ENCODE results near the gene WNT3A.

Gene WNT3A

DNA sequence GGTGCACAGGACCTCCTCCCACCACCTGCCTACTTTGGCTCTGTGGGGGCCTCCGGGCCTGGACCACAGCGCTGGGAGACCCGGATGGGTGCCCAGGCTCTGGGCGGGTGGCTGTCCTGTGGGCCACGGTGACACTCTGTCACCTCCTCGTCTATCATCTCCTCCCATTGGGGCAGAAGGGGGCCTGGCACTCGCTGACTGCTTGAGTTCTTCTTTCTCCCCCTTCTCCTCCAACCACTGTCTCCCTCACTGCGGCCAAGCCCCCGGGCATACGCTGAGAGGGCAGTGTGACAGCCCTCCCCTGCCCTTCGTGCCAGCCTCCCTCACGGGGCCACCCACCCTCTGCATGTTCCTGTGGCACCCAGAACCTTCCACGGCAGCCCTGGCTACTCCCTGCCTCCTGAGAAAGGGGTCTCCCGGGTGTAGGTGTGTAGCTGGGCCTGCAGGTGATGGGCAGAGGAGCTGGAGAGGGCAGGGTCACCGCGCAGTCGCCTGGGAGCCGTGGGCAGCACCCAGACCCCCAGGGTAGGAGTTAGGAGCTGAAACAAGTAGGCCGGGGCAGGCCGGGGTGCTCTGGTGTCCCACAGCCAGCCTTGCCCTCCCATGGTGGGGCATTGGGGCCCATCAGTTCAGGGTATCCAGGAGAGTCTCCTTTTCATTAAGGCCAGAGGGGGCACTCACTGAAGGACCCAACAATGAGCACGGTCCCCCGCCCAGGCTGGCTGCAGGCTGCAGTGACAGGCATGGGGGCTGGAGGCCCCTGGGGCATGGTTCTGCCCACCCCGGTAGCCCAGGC, 66.5 kb downstream of the WNT3A start:
- no peak for DNase-seq

DNA sequence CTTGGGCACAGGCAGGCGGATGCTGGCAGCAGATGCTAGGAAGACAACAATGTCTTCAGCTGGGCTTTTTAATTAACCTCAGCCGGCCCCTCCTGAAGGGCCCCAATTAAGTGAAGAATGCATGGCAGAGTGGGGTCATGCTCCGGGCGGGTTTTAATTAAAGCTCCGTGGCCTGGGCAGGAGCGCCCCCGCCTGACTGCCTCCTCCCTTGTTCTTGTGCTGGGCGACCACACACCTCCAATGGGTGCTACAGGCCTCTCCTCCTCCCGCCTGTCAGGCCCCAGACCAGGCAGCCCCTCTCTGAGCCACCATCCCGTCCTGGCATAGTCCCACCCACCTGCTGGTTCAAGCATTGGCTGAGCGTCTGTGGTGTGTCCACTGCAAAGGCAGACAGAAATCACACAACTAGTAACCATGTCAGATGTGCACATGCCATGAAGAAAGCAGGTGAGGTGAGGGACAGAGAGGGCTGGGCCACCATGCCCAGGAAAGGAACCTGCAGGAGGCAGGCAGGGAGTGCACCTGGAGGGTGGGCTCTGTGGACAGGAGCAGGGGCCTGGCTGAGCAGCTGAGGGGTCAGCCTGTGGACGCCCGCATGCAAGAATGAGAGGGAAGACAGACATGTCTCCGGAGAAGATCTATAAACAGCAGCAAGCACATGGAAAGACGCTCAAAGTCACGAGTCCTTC, 67.2 kb downstream of the WNT3A start:
- DNase-seq, result peak; percentile 72

DNA sequence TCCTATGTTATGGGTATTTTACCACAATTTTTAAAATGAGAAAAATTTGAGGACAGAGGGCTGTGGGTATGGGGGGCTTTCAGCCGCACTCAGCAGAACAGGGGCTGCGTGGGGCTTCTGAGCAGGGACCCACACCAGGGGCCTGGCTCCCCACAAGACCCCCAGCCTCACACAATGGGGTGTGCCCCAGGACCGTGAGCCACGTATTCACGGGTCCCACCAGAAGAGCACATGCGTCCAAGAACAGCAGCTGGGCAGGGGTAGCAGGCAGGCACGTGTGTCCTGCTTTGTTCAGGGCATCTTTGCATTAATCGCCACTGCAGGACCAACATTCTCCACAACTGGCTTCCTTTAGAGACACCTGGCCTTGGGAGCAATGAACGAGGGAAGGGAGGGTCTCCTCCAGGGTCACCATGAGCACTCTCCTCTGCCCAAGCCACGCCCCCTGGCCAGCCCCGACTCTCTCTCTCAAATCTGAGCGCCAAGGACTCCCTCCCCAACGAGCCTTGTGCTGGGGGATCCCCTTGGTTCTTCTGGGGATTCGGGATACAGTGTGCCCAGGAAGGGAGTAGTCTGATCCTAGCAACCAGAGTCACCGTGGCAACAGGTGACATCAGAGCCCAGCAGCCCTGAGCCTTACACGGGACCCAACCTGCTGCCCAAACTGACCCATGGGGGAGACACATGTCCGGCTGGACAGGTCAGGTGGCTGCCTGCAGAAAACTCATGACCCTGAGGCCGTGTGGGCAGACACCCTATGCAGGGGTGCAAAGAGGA, 68.3 kb downstream of the WNT3A start:
- DNase-seq, result peak; percentile 18

DNA sequence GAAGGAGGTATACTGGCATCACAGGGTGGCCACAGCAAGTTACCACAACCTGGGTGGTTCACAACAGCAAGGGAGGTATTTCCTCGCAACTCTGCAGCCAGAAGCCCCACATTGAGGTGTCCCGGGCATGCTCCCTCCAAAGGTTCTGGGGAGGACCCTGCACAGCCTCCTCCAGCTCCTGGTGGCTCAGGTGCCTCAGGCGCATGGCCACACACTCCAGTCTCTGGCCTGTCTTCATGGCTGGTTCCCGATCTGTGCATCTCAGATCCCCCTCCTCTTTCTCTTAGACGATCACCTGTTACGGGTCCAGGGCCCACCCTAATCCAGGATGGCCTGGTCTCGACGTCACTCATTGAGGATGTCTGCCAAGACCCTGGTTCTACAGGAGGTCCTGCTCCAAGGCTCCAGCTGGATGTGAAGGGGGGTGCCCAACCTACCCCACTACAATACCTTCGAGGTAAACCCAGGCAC, 69.0 kb downstream of the WNT3A start:
- DNase-seq, result no peak

DNA sequence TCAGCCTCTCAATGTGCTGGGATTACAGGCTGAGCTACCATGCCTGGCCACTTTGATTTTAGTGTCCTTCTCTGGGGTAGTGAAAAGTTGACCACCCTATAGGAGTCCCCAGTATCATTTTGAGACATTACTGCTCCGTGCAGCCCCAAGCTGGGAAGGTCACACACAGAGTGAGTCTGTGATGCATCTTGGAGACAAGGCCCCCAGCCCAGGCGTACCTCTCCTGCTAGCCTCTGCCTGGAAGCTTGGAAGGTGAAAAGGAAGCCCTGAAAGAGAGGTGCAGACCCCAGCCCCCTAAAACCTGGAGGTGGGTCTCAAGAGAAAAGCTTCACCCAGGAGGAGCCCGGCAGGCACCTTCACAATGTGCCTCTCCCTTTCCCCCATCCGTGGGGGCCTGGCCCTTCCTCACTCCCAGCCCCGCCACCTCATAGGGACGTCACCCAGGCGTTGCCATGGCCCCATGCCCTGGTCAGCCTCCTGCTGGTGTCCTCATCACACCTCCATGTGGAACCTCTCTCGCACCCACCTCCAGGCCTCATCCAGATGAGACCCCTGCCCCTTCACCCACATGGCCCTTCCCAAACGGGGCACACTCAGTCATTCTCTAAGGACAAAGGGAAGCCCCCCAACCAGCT, 70.1 kb downstream of the WNT3A start:
- DNase-seq, result no peak

GRCh38 chr1:228077565-228078330, 71.0 kb downstream of the WNT3A start:
- no peak for DNase-seq

GRCh38 chr1:228079013-228079412, 72.2 kb downstream of the WNT3A start:
- DNase-seq, result no peak

DNA sequence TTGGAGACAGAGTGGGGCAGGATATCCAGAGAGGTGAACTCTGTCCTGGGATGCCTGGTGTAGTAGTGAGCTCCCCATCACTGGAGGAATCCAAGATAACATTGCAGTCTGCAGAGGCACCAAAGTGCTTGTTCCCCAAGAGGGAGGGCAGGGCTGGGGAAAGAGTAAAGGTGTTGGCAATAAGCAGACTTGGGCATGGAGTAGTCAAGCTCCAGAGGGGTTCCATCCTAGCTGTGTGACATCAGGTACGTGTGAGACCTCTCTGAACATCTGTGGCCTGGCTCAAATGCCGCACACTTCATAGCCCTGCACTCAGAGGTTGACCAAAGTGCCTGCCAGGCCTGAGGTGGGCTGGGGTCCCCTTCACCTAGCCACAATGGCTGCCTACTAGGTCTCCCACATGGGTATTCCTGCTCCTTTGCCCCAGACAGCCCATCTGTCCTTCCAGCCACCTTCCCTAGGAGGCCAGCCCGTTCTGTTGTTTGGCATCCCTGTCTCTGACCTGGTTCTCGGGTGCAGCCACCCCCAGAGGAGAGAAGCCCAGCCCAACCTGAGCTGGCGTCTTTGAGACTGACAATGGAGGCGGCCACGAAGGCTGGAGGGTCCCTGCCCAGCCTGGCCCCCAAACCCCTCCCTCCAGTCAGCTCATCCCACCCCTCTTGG, 72.9 kb downstream of the WNT3A start:
- DNase-seq, result no peak

DNA sequence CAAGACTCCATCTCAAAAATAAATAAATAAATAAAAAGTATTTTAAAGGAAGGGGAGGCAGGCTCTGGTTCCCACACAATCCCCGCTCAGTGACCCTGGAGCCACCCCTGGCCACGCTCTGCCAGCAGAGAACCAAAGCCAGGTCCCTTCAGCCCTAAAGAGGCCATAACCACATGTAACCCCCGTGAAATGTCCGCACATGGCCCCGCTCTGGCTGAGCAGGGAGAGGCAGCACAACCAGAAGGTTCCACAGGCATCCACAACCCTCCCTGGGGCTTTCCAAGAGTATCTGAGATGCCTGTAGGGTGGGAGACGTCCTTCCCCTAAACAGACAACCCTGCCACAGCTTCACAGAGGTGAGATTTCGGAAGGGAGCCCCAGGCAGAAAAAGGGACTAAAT, 74.3 kb downstream of the WNT3A start:
- DNase-seq, result no peak

GRCh38 chr1:228081578-228082213, 74.9 kb downstream of the WNT3A start:
- peak; percentile 49 for DNase-seq

- peak; percentile 95 for DNase-seq
Measured at GRCh38 chr1:228082214-228082917, 75.6 kb downstream of the WNT3A start, which contains the start of gene ARF1. ARF1 (plus strand) TSS chr1:228082708; CDS start chr1:228097115, 14,407 bp downstream.

DNA sequence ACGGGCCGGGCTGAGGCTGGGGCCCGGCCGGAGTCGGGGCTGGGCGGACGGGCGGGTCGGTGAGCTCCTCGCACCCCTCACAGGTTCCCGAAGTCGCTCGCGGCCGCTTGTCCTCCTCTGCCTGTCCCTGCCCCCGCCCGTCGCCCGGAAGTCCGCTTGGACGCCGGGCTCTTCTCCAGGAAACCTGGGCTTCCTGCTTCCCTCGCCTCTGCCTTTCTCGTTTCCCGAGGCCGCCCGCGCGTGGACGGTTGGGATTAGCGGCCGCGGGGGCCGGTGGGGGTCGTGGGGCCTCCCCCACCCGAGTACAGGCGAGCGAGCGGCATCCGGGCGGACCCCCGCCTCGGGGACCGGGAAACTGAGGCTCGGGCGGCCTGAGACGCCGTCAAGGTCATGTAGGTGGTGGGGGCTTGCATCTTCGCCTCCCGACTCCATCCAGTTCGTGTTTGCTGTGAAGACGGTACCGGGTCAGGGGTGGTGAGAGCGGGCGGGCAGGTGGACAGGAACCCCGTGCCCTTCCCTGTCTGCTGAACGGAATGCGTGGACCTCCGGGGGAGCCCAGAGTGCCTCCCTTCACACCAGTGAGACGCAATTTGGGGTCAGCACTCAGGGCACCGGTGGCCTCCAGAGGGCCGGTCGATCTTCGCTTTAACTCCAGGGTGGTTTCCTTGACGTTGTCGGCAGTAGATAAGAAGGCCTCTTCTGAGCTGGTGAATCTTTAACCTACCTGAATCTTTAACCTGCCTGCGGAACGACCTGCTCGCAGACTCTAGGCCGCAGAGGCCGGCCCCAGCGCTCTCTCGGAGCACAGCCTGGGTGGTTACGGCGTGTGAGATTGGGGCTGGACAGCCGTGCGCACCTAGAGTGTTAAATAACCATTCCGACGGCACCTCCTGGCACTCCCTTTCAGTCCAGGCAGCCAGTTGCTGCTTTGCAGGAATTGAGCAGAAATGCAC, 76.4 kb downstream of the WNT3A start:
- DNase-seq, result peak; percentile 54

DNA sequence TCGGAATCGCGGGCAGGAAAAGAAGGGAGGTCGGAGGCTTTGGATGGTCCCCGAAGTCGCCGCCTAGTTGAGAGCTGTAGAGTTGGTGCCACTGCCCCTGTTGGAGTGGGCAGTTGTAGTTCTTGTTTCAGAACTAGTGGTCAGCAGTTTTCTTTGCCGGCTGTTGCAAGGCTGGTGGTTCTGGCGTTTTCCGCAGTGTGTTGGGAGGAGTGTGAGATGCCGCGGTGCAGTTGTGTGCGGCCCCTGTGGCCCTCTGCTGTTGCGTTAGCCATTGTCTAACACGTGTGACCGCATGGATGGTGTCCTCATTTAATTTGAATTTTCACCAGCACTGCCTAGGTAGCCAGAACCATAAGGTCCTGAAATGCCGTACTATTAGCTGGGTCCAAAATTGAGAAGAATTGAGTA, 77.1 kb downstream of the WNT3A start:
- no peak for DNase-seq

DNA sequence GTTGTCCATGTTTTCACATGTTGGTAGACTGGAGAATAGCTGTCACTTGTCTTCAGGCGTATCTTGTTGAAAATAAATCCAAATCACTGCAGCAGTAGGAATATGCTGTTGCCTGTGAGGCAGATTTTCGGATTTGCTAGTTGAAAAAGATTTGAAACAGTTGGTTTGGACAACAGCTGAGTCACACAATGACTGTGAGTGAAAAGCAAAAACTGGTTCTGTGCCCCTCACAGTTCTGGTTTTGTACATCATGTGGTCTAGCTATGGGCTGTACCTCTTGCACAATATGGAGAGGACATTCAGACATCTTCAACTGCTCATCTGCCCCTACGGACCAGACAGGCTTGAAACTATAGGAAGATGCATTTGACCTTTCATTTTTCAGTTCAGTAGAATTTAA, 77.5 kb downstream of the WNT3A start:
- no peak for DNase-seq

- no peak for DNase-seq
Measured at GRCh38 chr1:228084797-228085196, 78.0 kb downstream of the WNT3A start.

DNA sequence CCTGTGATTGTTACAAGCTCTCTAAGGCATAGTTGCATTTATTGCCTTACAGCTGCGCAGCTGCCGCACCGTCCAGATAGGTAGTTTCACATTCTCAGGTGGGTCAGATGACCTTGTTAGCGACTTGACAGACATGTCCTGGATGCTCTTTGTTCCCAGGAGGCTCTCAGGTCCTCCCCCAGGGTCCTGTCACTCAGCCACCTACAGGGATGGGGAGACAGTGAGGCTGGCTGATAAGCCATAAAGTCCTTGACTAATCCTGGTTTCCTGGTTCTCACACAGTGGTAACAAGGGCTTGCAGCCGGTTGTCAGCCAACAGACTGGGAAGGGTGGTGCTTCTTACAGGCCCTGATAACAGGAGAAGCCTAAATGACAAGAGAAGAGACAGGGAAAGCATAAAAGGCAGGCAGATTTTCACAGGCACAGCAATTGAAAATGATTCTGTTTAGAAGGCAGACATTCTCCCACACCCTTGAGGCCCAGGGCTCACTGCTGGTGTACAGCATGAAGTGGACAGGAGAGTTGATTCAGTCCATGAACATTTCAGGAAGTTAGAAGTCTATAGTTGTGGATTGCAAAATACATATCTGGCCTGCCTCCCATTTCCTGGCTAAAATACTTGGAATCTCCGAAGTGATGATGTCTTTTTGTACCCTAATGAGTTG, 78.6 kb downstream of the WNT3A start:
- DNase-seq, result no peak

DNA sequence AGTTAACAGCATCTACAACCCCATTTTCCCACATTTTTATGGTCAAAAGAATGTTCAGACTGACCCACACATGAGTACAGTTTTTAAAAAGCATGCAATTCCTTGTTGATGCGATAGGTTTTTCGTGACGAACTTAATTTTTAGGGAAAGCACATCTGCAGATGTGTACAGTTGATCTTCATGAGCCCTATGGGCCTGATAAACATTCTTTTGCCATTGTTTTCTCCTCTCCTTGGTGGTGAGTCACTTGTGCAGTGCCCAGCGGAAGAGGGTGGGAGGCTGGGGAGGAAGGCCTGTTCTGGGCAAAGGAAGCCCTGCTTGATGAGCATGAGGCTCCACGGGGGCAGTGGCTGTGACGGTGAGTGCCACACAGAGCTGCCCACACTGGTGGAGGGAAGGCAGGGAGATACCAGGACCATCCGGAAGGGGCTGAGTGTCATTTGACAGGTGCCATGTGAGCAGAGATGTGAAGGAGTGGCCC, 81.0 kb downstream of the WNT3A start:
- DNase-seq, result no peak
